ENCODE results near the gene JUP.

GRCh38 chr17:41768682-41769288 lies 17.7 kb downstream of the JUP start:
- TF ChIP-seq EZH2 (IDR thresholded peaks at IDR 0.05; ENCODE audit: low read length, unreplicated experiment) (no peak), CTCF (conservative IDR thresholded peaks at IDR 0.05; ENCODE audit: low read depth, low read length) (no peak), EZH2phosphoT487 (IDR thresholded peaks at IDR 0.05; ENCODE audit: borderline replicate concordance, low read length) (no peak)
